GM10266 (cell line): ENCODE results near the gene CHM.

Source experiments
- DNase-seq: peaks from one replicate; pipeline ENCODE4 v3.0.0; 2012; ENCODE audit errors: extremely low spot score
- CTCF ChIP-seq: IDR thresholded peaks from 2 replicates; pipeline ENCODE4 v1.5.1; 2012; ENCODE audit warnings: mild to moderate bottlenecking, low read depth; ENCODE audit not compliant: control insufficient read depth, insufficient read depth; ENCODE audit errors: missing control alignments

Gene CHM

DNA sequence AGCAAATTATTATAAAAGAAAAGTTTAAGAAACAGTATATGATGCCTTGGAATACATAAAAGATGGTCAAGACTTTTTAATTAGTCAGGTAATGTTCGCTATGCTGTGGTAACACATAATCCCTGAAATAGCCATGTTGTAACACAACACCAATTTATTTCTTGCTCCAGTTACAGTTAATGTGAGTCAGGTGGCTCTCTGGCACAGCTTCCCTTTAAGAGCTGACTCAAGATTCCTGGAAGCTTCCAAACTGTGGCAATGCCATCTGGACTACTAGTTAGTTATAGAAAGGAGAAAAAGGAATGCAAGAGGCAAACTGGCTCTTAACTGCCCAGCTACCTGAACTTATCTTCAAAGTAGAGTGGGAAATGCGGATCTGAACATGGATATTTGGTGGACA lies 210.5 kb downstream of the CHM start:
- no peak for TF ChIP-seq CTCF
- no peak for DNase-seq

DNA sequence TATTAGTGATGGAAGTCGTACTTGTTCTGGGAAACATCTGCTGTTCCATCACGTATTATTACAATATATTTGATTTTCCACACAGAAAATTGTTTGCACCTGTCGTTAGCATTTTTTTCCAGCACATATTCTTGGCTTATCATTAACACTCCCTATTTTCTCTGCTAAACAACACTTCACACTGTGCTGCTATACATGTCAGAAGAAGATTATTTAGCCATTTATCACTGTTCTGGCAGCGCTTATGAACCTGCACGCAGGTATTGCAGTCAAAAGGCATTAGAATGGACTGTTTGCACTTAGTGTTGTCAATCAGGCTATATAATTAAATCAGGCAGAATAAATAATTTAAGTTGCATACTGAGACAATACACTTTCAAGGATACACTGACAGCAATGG lies 218.6 kb downstream of the CHM start:
- no peak for DNase-seq
- no peak for TF ChIP-seq CTCF

DNA sequence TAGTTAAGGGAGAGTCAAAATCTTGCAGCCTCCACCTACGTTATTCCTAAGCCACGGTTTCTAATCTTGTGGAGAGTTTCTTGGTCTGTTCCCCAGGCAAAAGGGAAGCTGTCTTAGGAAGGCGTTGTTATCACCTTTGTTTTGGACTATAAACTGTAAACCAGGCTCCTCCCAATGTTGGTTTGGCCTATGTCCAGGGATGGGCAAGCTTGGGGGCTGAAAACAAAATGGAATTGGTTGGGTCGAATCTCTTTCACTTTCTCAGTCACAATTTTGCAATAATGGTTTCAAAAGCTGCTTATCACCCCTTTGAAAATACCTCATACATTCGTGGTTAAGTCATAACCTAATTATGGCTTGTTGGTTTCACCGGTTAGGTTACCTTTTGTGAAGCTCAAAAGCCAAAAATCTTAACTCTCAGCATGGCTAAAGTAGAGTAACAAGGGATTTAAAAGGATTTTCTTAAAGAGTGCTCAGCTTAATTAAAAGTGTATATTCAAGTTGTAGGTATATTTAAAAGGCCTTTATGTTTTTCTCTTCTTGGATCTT lies 232.1 kb downstream of the CHM start:
- no peak for DNase-seq
- TF ChIP-seq CTCF = no peak
